HG03135 (cell line): ENCODE results near the gene GNA15.
"Not testable (repeated sequence)": the region's sequence is repeated elsewhere in the genome, so short reads cannot be mapped to it uniquely, and the experiment has no call there.

ENCODE experiments used
- ATAC-seq: cut with Tn5 transposase; IDR thresholded peaks from one replicate; pipeline ENCODE4 v1.9.1; 2021; ENCODE audit warnings: mild to moderate bottlenecking, moderate library complexity; ENCODE audit not compliant: unreplicated experiment

Gene GNA15, protein sequence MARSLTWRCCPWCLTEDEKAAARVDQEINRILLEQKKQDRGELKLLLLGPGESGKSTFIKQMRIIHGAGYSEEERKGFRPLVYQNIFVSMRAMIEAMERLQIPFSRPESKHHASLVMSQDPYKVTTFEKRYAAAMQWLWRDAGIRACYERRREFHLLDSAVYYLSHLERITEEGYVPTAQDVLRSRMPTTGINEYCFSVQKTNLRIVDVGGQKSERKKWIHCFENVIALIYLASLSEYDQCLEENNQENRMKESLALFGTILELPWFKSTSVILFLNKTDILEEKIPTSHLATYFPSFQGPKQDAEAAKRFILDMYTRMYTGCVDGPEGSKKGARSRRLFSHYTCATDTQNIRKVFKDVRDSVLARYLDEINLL

DNA sequence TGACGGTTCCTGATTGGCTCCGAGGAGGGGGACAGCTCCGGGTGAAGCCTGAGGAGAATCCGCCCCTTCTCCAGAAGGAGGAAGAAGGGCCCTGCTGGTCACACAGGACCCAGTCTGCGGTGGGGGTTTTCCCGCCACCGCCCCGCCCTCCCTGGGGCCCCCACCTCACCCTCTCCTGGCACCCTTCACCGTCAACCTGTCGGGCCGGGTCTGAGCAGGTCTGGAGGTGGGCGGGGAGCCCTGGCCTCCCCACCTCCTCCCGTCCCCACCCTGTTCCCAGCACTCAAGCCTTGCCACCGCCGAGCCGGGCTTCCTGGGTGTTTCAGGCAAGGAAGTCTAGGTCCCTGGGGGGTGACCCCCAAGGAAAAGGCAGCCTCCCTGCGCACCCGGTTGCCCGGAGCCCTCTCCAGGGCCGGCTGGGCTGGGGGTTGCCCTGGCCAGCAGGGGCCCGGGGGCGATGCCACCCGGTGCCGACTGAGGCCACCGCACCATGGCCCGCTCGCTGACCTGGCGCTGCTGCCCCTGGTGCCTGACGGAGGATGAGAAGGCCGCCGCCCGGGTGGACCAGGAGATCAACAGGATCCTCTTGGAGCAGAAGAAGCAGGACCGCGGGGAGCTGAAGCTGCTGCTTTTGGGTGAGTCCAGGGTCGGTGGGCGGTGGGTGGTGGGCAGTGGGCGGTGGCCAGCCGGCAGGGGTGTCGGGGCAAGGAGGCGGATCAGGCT is at the start of gene GNA15:
TSS of gene GNA15 (plus strand) at position 73 of the 723 bp plus-strand sequence. CDS start at position 491, 418 bp downstream.
- ATAC-seq = no peak

DNA sequence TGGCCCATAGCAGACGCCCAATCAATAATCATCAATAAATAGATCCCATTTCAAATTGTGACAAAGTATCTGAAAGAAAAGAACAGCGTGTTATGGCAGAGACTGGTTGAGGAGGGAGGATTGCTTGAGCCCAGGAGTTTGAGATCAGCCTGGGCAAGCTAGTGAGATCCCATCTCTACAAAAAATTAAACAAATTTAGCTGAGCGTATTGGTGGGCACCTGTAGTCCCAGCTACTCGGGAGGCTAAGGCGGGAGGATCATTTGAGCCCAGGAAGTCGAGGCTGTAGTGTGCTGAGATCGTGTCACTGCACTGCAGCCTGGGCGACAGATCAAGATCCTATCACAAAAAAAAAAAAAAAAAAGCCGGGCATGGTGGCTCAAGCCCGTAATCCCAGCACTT is 48.1 kb upstream of the GNA15 start:
- no peak for ATAC-seq

DNA sequence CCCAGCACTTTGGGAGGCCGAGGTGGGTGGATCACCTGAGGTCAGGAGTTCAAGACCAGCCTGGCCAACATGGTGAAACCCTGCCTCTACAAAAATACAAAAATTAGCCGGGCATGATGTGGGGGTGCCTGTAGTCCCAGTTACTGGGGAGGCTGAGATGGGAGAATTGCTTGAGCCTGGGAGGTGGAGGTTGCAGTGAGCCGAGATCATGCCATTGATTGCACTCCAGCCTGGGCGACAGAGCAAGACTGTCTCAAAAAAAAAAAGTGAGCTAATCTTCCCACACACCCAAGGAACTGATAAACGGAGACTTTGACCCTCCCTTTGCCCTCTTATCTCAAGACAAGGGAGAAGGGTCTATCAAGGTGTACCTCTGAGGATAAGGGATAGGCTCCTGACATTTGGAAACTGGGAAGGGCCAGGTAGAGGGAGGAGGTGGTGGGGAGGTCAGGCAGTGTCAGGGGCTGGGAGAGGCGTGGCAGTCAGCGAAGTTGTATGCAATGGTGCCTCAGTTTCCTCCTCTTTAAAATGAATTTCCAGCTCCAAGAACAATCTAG is 46.5 kb upstream of the GNA15 start:
- not testable (repeated sequence) for ATAC-seq

DNA sequence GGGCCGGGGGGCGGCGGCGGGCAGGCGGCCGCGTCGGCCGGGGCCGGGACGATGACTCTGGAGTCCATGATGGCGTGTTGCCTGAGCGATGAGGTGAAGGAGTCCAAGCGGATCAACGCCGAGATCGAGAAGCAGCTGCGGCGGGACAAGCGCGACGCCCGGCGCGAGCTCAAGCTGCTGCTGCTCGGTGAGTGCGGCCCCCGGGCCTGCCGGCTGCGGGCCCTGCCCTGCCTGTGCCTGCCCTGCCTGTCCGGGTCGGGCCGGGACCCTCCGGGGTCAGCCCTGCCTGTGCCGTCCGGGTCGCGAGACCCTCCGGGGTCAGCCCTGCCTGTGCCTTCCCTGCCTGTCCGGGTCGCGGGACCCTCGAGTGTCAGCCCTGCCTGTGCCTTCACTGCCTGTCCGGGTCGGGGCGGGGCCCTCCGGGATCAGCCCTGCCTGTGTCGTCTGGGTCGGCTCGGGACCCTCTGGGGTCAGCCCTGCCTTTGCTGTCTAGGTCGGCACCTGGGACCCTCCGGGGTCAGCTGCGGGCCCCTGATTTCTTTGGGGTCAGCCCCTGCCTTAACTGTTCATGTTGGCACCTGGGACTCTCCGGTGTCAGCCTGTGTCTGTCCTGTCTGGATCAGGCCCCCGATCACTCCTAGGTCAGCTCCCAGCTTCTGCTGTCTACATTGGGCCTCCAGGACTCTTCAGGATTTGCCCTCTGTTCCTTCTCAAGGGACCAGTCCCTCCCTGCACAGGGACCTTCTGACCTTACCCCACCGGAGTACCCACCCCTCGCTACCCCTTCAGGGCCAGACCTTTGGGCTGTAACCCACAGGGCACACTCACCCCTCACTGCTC is 41.0 kb upstream of the GNA15 start:
- ATAC-seq = peak; percentile 27

DNA sequence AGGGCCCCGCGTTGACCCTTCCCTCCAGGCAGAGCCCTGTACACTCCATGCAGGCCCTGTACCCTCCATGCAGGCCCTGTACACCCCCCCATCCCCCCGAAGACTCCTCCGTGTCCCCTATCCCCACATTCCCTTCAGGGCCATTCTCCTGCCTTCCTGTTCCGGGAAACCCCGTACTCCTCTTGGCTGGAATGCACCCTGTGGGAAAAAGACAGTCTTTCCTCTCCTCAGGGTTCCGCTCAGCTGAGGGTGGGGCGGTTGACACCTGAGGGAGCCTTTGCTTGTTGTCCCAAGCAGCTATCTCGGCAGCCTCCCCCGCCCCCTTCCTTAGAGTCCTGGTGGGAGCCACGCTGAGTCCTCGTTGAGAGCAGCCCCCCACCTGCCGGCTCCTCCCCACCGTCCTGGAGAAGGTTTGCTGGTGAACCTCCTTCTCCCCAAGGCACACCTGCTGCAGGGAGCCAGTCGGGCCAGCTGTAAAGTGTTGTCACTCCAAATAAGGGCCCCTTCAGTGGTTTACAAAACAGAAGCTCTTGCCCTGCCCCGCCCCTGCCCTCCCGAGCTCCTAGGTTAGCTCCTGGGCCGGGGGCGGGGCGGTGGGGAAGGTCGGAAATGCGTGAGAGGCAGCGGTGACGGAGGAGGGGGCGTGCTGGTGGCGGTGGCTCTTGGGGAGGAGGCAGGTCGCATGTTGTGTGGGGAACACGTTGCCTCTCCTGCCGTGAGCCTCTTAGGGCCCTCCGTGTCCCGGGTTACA is 40.2 kb upstream of the GNA15 start:
- ATAC-seq = no peak

DNA sequence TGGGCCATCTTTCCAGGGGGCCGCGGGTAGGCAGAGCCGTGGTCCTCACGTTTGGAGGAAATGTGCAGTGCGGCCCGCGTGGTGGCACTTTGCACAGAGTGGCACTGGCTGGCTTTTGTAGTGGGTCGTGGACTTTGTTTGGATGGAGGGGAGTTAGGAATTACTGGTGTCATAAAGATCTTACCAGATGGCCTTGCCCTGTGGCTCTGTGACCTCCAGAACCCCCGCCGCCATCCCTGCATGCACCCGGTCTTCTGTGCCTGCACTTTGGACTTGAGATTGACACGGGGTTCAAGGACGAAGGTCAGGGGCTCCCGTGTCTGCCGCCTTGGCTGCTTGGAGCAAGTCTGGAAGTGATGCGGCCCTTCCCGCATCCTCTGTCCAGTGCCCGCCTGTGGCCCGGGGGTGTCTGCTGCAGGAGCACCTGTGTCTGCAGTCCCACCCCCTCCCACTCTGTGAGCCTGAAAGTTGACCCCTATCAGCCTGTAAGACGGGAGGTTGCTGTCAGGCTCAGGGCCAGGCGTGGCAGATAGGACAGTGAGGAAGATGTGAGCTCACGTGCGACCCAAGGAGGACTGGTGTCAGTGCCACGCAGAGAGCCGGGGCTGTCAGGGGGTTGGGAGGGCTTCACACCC is 39.4 kb upstream of the GNA15 start:
- ATAC-seq = no peak

DNA sequence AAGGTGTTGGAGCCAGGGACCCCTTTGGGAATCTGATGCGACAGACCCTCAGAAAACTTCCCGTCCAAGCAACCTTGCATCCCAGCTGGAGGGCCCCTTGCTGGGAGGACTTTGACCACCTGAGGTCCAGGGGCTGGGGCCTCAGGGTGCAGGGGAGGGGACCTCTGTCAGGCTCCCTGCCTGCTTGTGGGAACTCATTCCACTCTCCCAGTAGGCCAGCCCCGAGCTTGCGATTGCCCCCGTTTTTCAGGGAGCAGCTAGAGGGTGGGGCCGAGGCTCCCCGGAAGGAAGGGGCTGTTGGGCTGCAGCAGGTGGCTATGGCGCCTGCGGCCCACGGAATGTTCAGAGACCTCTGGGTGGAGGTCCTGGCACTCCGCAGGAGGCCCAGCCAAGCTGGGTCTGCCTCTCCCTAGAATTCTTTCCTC is 38.9 kb upstream of the GNA15 start:
- ATAC-seq = no peak

DNA sequence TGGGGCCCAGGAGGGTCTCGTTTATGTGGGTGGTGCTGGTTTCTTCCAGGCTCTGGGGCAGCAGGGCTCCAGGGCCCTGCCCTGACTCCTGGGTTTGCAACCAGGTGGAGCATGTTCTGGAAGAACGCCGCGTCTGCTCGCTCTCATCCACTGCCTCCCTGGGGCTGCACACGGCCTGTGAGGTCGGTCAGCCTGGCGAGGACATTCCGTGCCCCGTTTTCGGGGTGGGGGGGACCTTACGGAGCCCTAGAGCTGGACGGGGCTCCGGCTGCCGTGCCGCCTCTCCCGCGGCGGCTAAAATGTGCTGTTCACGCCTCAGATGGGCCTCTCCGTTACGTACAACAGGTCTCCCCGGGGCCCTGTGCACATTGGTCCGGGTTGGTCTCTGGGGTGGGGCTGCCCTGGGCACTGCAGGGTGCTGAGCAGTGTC is 38.4 kb upstream of the GNA15 start:
- ATAC-seq = no peak

DNA sequence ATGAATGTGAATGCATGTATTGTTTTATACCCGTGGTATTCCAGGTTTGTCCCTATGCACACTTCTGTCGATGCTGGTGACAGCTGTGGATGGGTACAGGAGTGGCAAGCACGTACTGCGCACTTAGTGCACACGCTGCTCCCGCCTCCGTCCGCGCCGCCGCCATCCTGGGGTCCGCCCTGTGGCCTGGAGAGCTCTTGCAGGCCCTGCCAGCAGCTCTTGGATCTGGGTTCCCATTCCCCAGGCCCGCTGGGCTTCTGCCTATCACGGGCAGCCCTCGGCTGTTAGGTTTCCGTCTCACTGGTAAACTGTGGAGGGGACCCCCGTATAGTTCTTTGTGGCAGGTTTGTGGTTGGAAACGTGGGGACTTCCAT is 37.7 kb upstream of the GNA15 start:
- no peak for ATAC-seq

DNA sequence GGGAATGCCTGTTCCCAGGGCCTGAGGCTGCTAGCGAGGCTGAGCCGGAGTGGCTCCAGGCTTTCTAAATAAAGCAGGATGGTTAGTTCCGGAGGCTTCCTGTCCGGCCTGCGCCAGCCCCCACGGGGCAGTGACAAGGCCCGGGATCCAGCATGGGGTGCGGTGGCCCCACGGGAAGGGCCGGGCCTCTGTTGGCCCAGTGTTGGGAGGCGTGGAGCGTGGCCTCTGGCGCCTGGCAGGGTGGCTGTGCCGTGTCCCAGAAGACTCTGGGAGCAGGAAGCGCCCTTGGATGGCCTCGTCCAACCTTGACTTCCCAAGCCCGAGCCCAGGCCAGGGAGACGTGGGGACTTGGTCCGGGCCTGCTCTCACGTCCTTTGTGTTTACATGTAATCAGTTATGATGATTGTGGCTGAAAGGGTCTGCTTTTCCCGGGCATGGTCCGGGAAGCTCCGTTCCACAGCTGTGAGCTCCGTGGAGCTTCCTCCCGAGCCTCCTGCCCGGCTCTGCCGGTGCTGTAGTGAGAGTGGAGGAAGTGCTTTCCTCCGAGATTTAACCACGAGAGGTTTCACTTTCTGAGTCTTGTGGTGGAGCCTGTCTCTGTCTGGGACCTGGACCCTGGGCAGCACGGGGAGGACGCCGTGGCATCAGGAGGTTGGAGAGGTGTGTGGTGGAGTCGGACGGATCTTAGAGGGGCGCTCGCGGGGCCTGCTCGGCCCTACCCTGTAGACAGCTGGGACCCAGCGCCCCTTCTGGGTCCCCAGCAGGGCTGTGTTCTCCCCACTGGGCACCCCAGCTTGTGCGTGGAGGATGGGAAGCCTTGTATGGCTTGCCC is 37.1 kb upstream of the GNA15 start:
- ATAC-seq = no peak

DNA sequence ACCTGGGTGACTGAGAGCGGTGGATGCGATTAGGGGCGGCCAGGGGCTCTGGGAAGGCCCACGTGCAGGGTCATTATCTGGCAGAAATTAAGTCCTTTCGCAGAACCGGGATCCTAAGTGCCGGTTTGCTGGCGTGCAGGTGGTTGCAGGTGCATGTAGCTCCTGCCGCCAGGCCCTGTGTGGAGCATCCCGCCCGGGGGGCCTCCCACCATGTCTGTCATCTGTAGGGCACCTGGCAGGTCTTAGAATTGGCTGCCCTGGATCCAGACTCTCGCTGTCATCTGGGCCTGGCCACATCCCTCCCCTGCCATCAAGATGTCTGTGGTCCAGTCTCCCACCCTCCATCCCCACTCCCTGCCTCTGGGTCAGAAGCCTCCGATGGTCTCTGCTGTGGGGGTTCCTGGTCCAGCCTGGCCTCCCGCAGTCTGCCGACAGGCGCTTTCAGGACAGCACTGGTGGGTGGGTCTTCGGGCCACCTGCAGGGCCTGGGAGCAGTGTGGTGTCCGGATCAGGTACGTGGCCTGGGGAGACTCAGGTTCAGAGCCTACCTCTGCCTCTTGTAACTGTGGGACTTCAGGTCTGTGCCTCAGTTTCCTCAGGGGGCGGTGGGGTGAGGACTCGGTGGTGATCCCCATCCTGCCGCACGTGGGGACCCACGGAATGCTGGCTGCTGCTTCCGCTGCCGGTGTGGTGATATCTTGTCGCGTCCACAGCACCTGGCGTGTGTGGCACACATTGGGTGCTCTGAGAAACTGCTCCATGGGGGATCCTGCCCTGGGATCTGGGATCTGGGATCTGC is 36.3 kb upstream of the GNA15 start:
- no peak for ATAC-seq

DNA sequence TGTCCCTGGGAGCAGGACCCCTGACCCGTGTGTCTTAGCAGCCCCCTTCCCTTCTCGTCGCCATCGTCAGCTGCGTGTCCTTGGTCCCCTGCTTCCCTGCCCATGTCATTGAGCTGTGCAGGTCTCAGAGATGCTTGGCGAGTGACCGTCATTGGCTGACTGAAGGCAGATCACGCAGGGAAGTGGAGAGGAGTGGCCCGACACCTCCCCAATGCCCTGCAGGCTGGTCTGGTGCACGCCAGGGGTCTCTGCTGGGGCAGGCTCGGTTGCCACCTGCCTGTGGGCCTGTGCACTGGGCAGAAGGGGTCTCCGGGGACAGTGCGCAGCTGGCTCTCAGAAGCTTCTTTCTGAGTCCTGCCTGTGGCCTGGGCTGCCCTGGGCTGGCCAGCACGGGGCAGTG is 35.5 kb upstream of the GNA15 start:
- no peak for ATAC-seq

DNA sequence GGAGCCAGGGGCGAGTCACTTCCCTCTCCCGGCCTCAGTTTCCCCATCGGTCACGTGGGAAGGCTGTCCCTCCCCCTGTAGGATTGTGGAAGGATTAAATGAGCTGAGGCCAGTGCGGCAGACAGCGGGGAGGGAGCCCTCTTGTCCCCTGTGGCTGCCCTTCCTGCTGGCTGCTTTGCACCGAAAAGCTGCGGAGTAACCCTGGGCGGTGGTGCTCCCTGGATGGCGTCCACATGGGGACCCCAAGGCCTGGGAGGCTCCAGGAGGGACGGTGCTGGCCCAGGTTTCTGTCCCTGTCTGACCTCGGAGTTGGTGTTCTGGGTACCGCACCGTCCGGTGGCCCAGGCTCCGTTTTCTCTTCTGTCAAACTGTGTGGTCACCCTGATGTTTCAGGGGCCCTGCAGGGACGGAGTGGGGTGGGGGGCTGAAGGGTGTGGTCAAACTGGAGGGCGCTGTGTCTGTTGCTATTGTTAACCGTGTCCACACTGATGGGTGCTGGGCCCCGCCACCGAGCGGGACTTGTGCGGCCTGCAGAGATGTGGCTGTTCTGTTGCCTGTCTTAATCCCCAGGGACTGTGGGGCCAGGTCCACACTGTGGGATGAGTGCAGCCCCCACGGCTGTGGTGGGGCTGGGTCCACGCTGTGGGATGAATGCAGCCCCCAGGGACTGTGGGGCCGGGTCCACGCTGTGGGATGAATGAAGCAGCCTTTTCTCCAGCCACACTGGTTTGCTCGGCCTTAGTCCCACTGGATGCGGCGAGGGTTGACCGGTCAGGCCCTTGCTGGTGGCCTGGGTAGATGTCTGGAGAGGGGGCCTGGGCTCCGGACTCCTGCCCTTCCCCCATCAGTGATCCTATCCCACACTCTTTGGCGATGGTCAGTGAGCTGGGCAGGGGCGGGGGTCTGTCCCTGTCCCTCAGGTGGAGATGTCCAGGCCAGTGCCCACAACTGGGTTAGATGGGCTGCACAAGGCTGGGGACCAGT is 34.8 kb upstream of the GNA15 start:
- no peak for ATAC-seq

DNA sequence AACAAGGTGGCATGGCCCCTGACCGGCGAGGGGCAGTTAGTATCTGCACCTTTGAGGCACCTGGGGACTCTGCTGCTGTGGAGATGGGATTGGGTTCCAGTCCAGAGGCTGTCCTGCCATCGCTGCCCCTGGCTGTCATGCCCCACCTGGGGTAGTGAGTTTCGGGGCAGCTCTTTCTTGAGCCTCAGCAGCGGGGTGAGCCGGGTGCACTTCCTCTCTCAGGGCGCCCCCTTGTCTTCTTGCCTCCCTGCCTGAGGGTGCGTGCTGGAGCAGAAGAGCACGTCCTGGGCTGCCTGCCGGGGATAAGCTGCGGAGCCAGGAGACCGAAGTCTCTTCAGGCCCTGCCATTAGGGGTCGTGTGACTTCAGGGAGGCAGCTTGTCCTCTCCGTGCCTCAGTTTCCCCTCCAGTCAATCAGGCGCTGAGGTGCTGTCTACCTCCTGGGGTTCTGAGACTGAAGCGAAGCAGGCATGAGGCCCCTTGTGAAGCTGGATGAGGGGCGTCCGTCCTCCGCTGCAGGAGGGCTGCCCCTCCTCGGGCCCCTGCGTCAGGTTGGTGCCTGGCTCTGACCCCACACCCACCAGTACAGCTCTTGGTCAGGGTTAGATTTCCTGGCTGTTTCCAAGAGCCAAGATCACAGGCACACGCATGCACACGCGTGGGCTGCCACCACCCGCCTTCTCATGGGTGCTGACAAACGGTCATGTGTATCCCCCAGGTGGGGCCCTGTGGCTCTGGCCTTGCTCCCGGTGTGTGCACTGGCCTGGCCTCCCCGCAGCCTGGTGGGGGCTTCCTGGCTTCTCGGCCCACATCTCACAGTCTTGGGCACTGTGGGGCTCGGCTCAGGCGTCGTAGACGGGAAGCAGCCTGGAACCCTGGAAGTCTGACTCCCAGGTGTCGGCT is 33.3 kb upstream of the GNA15 start:
- ATAC-seq = no peak

DNA sequence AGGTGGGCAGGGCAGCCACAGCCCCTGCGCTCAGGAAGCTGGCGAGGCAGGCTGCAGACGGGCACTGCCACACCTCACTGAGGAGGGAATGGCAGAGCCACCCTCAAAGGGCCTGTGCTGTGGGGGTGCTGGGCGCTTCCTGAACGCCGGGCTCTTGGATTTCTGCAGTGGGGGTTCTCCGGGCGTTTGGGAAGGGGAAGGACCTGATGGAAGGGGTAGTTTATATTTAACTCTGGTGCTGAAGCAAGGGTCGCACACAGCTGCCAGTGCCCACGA is 31.2 kb upstream of the GNA15 start:
- no peak for ATAC-seq
